ENCODE measurements around the gene NMNAT2.
A peak's percentile ranks its signal among the peaks of the same experiment; 100 is the strongest.
"Not testable (repeated sequence)": the region's sequence is repeated elsewhere in the genome, so short reads cannot be mapped to it uniquely, and the experiment has no call there.

The NMNAT2 gene

GRCh38 chr1:183417772-183418491 is at the start of gene NMNAT2:
TSS of gene NMNAT2 (minus strand) at chr1:183418380. CDS start at chr1:183418267, 113 bp downstream.
- peak; percentile 18 for DNase-seq

DNA sequence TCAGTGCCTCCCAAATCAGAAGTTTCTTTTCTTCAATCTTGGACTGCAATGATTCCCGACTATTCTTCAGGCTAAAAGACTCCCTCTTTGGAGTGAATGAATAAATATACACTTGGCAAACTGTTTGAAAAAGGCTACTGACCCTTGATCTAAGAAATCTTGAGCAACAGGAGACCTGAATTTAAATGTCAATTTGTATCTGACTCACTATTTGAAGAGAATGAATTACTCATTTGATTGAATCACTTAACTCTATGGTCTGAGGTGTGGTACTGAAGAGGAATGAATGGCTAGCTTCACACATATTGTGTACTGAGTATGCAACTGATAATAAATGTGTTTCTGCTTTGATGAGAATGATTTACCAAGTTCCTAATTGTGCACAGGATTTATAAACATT is 49.5 kb upstream of the NMNAT2 start:
- DNase-seq: no peak

GRCh38 chr1:183466781-183467180 is 48.6 kb upstream of the NMNAT2 start:
- no peak for DNase-seq

GRCh38 chr1:183463566-183463965 is 45.4 kb upstream of the NMNAT2 start:
- no peak for DNase-seq

- no peak for DNase-seq
Observed at GRCh38 chr1:183461350-183461749, 43.2 kb upstream of the NMNAT2 start.

DNA sequence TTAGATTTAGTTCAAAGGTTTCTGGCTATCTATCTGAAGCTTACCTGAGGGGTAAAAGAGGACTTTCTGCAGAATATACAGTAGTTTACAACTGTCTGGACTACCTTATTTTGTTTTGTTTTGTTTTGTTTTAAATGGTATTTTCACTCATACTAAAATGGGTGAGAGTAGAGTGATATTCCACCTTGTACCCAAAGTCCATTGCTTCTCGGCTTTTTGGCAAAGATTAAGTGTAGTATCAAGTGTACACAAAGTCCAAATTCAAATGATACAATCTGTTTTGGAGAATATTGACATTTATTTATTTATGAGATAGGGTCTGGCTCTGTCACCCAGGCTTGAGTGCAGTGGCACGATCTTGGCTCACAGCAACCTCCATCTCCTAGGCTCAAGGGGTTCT is 42.4 kb upstream of the NMNAT2 start:
- DNase-seq: no peak

DNA sequence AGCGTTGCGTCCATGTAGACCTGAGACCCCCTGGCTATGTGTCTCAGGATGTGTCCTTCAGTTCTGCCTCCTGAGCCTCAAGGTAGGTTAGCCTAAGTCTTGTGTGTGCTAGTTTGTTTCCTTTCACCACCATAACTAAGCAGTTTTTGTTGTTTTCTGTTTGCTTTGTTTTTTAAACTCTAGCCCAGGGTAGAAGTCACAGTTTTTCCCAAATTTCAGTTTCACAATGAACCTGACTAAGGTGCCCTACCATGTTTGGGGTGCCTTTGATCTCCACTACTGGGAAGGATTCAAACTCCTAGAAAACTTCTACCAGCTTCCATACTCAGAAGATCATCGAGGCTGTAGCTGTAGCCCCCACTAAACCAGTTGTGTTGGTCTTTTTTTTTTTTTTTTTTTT is 39.3 kb upstream of the NMNAT2 start:
- no peak for DNase-seq

DNA sequence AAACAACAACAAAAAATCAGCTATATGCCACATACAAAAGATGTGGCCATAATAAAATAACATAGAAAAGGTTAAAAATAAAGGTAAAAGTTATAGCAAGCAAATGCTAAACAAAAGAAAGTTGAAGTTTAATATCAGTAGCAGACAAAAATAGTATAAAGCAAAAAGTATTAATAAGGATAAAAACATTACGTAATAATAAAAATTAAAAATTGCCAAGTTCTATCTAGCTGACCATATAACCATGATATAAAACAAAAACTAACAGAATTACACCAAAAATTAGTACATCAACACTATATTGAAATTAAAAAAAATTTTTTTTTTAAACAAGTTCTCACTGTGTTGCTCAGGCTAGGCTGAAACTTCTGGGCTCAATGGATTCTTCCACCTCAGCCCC is 38.6 kb upstream of the NMNAT2 start:
- DNase-seq: no peak

DNA sequence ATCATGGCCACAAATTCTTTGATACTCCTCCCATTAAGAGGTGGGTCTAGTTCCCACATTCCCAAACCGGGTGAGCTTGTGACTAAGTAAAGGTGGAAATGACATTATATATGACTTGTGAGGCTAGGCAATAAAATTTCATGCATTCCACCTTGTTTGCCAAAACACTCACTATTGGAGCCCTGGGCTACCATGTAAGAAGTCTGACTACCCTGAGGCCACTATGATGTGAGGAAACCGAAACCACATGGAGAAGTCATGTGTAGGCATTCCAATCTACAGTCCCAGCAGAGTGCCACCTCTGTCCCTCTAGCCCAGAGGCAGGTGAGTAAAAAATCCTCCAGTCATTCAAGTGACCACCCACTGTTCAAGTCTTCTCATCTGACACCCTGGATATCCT is 36.2 kb upstream of the NMNAT2 start:
- DNase-seq: no peak

DNA sequence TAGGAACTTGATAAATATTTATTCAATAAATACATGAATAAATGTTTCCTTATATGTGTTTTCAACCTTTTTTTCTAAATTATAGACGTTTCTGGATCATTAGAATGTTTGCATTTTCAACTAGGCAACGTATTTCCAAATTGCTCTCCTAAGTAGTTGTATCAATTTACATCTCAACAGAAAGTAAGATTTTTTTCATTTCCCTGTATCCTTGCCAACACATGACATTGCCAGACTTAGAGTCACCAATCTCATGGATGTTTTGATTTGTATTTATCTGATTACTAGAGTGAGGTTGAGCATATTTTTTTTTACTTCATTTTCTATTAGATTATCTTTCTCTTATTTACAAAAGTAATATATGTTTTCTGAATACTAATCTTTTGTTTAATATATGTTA is 31.9 kb upstream of the NMNAT2 start:
- no peak for DNase-seq

DNA sequence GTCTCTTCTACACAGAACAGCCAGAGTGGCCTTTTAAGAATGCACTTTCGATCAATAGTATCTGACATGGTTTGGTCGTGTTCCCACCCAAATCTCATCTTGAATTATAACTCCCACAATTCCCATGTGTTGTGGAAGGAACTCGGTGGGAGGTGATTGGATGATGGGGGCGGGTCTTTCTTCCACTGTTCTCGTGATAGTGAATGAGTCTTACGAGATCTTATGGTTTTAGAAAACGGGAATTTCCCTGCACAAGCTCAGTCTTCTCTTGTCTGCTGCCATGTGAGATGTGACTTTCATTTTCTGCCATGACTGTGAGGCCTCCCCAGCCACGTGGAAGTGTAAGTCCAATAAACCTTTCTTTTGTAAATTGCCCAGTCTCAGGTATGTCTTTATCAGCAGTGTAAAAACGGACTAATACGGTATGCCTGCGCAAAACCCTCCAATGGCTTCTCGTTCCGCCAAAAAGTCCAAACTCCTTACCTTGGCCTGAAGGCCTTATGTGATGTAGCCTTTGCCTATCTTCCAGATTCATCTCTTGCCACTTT is 31.1 kb upstream of the NMNAT2 start:
- no peak for DNase-seq

DNA sequence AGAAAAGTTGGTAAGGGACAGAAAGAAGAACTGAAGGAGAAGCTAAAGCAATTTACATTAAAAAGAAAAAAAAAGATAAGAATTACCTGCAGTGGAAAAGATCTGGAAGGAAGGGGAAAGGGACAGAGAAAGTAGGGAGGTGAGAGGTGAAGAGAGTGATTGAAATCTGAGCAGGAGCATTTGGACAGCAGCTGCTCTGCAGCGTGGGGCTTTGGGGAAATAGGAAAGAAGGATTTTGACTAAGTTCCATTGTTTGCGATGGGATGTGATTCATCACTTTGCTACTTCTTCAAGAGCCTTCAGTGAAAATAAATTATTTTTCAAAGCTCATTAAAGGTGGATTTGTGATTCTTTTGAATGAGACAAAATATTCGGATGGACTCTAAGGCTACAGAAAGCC is 26.1 kb upstream of the NMNAT2 start:
- no peak for DNase-seq

GRCh38 chr1:183443466-183443865 is 25.3 kb upstream of the NMNAT2 start:
- DNase-seq: no peak

DNA sequence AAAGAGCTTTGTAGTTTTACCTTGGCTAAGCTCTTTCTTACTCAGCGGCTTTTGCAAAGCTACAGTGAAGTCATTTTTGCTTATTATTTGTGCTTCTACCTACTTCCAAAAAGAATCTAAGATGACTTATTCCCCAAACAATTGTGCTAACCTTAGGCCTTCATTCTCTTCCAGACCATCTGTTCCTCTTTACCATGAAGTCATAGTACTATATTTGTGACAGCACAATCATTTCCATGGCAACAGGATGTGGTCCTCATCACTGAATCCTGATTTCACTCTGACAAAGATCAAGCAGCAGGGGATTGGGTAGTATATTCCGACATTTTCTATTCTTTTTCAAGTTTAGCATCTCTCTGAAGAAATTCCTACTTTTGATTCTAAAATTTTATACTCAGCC is 24.8 kb upstream of the NMNAT2 start:
- no peak for DNase-seq

GRCh38 chr1:183438060-183438459 is 19.9 kb upstream of the NMNAT2 start:
- no peak for DNase-seq

DNA sequence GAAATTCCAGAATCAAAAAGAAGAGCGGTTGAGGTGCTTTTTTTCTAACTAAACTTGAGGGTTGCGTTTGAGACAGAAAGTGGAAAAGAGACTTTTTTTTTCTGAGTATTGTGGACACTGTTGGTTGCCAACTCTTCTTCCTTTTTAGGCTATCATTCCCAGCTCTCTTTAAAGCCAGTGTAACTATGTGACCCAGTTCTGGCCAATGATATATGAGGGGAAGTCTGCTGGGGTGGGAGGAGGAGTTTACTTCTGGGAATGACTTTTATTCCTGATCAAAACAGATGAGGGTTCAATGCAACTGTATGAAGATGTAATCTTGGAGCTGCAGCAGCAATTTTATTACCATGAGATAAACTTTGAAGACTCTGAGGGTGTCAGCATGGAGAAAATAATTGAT is 17.3 kb upstream of the NMNAT2 start:
- DNase-seq: no peak

GRCh38 chr1:183433703-183434102 is 15.5 kb upstream of the NMNAT2 start:
- DNase-seq: no peak

DNA sequence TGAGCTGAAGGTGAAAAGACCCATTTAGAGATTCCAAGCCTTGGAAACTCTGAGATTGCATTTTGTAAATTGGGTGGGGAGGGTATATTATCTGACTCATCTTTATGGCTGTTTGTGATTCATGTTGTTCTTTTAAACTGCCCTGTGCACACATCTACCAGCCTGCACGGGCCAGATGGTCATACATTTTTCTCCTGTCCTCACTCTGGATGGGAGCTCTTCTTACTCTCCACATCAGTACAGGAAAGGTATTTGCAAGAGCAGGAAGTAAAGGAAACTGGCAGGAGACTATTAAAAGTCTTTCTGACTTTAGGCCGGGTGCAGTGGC is 14.3 kb upstream of the NMNAT2 start:
- no peak for DNase-seq

- no peak for DNase-seq
Observed at GRCh38 chr1:183431840-183432547, 13.8 kb upstream of the NMNAT2 start.

DNA sequence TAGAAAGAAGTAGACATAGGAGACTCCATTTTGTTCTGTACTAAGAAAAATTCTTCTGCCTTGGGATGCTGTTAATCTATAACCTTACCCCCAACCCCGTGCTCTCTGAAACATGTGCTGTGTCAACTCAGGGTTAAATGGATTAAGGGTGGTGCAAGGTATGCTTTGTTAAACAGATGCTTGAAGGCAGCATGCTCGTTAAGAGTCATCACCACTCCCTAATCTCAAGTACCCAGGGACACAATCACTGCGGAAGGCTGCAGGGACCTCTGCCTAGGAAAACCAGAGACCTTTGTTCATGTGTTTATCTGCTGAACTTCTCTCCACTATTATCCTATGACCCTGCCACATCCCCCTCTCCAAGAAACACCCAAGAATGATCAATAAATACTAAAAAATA is 9.4 kb upstream of the NMNAT2 start:
- DNase-seq: not testable (repeated sequence)

DNA sequence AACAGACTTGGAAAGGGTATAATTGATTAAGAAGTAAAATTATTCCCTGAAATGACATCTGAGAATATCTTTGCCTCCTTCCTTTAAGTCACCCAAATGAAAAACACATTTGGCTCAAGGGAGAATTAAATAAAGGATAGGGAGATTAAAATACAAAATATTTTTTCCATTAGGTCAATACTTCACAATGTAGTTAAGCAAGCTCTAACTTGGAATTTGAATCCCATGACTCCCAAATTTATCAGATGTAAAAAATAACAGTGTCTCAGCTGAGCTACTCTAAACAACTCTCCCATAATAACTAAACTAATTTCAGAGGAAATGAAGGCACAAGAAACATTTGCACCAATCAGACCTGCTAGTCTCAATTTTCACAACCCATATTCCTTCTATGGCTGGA is 6.5 kb upstream of the NMNAT2 start:
- no peak for DNase-seq

DNA sequence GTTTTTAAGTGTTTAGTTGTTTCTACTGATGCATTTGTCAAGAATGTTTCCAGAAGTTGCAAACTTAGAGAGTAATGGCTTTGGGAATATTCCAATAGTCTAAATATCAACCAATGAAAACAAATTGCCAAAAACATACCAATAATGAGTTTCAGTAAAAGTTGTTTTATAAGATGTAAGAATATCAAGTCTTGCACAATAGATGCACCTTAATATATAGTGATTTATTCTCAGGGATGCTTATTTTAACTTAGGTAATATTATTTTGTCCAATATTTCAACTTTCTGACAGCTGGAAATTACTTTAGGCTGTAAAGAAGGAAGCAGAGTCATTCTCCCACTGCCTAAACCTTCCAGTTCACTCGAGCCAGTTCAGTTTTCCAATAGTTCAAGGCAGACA is 5.4 kb upstream of the NMNAT2 start:
- no peak for DNase-seq

GRCh38 chr1:183419399-183419798 is 1.2 kb upstream of the NMNAT2 start:
- DNase-seq: no peak

- no peak for DNase-seq
Observed at GRCh38 chr1:183418696-183419095, 516 bp upstream of the NMNAT2 start.
